NT2/D1 (cell line): ENCODE results near the gene SIGMAR1.
A peak's percentile ranks its signal among the peaks of the same experiment; 100 is the strongest.

Experiments
- DNase-seq: peaks from one replicate; pipeline ENCODE4 v3.0.0-alpha.2; 2011; ENCODE audit warnings: low read depth, low spot score
- H3K27me3 ChIP-seq: 2 replicates; pipeline ENCODE4 v1.6.0; 2011; ENCODE audit warnings: mild to moderate bottlenecking; ENCODE audit not compliant: insufficient read length, insufficient read depth
- H3K36me3 ChIP-seq: 2 replicates; pipeline ENCODE4 v1.6.1; 2011; ENCODE audit warnings: mild to moderate bottlenecking, low read length, mixed read lengths; ENCODE audit not compliant: insufficient read depth, insufficient read length
- H3K4me1 ChIP-seq: 2 replicates; pipeline ENCODE4 v1.5.1; 2011; ENCODE audit not compliant: insufficient read depth, insufficient read length
- H3K4me3 ChIP-seq: 2 replicates; pipeline ENCODE4 v1.5.1; 2011; ENCODE audit warnings: low read depth; ENCODE audit not compliant: insufficient read length
- H3K9ac ChIP-seq: 2 replicates; pipeline ENCODE4 v1.6.0; 2011; ENCODE audit warnings: low read depth; ENCODE audit not compliant: insufficient read length
- H3K9me3 ChIP-seq: 2 replicates; pipeline ENCODE4 v1.5.1; 2011; ENCODE audit warnings: mild to moderate bottlenecking, low read length; ENCODE audit not compliant: insufficient read depth
- SUZ12 ChIP-seq: IDR thresholded peaks from 2 replicates; pipeline ENCODE4 v1.6.1; 2011; ENCODE audit not compliant: insufficient read length, insufficient read depth; ENCODE audit errors: extremely low read depth
- YY1 ChIP-seq: IDR thresholded peaks from 2 replicates; pipeline ENCODE4 v1.6.1; 2011; ENCODE audit not compliant: insufficient read length, insufficient read depth
- ZNF274 ChIP-seq: IDR thresholded peaks from 2 replicates; pipeline ENCODE4 v1.6.1; 2011; ENCODE audit warnings: mild to moderate bottlenecking, low read depth, low read length

The SIGMAR1 gene

DNA sequence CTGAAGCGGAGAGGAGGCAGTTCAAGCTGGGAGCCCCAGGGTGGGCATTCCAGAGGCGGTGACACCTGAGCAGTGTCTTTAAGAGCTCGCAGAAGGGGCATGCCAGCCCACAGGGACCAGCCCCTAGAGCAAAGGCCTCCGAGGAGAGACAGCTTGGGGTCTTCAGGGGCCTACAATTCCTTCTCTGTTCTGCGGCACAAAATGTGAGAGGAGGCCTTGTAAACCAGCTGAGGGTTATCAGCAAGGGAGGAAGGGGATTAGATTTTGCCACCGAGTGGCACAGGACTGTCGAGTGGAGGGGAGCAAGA lies 505 bp upstream of the SIGMAR1 start:
- peaks cover 15% of the 10 kb centered on the region for H3K4me1 ChIP-seq
- no peak for TF ChIP-seq YY1
- TF ChIP-seq ZNF274 = no peak
- no peak for TF ChIP-seq SUZ12
- peak overlapping the region; percentile 58 for H3K9ac ChIP-seq
- H3K36me3 ChIP-seq = peaks cover 18% of the 10 kb centered on the region
- no peak for DNase-seq
- no peaks in the 10 kb centered on the region for H3K9me3 ChIP-seq
- peak overlapping the region; percentile 94 for H3K4me3 ChIP-seq
- no peaks in the 10 kb centered on the region for H3K27me3 ChIP-seq

DNA sequence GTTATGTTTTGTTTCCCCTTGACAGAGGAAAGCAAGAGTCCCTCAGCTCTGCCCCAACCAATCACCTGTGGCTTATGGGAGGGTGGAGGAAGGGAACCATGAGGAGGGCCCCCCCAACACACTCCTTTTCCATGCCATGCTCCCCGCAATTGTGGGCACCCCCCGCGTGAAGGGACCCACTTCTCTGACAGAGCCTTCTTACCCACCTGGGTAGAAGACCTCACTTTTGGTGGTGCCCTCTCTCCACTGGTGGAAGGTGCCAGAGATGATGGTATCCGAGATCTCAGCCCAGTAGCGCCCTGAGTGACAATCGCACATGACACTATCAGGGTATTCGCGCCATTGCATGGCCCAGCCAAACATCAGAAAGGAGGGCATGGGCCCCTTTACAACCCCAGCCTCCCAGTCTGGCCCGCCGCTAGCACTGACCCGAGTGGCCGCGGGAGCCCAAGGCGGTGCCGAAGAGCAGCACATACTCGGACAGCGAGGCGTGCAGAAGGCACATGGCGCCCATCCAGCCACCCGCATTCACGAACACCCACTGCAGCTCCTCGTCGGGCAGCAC lies 714 bp downstream of the SIGMAR1 start:
- H3K9me3 ChIP-seq = no peaks in the 10 kb centered on the region
- H3K36me3 ChIP-seq = peaks cover 18% of the 10 kb centered on the region
- H3K4me1 ChIP-seq = peaks cover 15% of the 10 kb centered on the region
- H3K9ac ChIP-seq = peak overlapping the region; percentile 99
- DNase-seq = no peak
- no peak for TF ChIP-seq ZNF274
- no peak for TF ChIP-seq SUZ12
- no peak for TF ChIP-seq YY1
- no peaks in the 10 kb centered on the region for H3K27me3 ChIP-seq
- peak overlapping the region; percentile 94 for H3K4me3 ChIP-seq

DNA sequence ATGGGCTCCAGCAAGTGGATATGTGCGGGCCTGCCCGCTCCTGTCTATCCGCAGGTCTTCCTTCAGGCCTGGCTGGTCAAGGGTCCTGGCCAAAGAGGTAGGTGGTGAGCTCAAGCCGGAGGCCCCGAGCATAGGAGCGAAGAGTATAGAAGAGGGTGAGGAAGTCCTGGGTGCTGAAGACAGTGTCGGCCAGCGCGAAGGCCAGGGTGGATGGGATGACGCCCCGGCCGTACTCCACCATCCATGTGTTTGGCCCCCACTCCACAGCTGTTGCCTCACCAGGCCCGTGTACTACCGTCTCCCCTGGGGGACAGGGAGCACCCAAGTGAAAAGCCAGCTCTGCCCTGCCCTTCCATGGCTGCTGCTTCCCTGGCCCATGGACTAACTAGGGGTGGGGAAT lies 2.0 kb downstream of the SIGMAR1 start:
- Histone ChIP-seq H3K4me1 (peaks cover 15% of the 10 kb centered on the region), H3K4me3 (no peak overlapping the region), H3K9me3 (no peaks in the 10 kb centered on the region), H3K9ac (no peak overlapping the region), H3K36me3 (peaks cover 18% of the 10 kb centered on the region), H3K27me3 (peaks cover 11% of the 10 kb centered on the region)
- DNase-seq = no peak
- TF ChIP-seq YY1 = no peak
- no peak for TF ChIP-seq ZNF274
- TF ChIP-seq SUZ12 = no peak

DNA sequence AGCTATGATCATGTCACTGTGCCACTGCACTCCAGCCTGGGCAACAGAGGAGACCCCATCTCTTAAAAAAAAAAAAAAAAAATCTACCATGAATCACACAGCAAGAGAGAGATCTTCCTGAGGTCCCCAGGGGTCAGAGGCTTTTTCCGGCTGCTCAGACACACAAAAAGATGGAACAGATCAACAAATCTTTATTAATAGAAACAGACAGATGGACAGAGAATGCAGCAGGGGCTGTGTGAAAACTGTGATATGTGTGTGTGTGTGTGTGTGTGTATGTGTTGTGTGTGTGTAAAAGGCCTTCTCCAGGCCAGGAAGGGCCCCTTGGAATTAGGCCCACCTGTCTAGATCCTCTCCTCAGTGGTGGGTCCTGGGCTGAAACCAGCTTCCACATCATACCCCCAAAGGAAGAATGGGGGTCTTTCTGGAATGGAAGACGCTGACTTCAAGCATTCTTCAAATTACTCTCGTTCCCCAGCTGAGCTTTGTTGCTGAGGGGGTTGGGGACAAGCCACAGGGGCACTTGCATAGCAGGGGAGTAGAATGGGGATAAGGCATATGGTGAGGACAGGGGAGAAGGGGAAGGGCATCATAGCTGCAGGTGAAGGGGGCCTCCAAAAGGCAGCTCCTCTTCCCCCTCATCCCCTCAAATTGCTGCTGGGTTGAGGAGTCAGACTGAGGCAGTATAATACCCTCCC lies 2.9 kb downstream of the SIGMAR1 start:
- DNase-seq = no peak
- Histone ChIP-seq H3K27me3 (peaks cover 20% of the 10 kb centered on the region), H3K9me3 (no peaks in the 10 kb centered on the region), H3K36me3 (peaks cover 18% of the 10 kb centered on the region), H3K4me3 (no peak overlapping the region), H3K9ac (no peak overlapping the region), H3K4me1 (peaks cover 18% of the 10 kb centered on the region)
- TF ChIP-seq YY1 (no peak), SUZ12 (no peak), ZNF274 (no peak)

DNA sequence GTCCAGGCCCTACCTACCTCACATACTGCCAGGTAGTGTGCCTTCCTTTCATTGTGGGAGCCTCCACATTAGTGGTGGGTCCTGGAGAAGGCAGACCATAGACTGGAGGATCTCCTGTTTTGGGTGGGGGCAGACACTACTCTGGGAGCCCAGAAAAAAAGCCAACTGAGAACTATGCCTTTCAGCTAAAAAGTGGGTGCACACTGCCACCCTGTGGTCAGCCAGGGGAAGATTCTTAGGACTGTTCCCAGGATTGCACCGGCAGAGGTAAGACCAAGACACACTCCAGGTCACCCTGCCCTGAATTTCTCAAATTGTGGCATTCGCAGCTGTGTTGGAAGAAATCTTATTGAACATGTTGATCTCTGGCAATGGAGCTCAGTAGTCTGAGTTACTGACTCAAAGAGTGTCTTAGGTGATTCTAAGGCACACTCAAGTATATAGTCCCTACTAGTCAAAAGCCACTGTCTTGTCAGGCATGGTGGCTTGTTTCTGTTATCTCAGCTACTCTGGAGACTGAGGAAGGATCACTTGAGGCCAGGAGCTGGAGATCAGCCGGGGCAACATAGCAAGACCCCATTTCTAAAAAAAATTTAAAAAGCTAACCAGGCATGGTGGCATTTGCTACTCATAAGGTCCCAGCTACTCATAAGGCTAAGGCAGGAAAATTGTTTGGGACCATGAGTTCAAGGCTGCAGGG lies 3.6 kb downstream of the SIGMAR1 start:
- Histone ChIP-seq H3K9ac (no peak overlapping the region), H3K36me3 (peaks cover 18% of the 10 kb centered on the region), H3K27me3 (peaks cover 27% of the 10 kb centered on the region), H3K4me3 (no peak overlapping the region), H3K4me1 (peaks cover 18% of the 10 kb centered on the region), H3K9me3 (no peaks in the 10 kb centered on the region)
- TF ChIP-seq ZNF274 = no peak
- no peak for TF ChIP-seq SUZ12
- TF ChIP-seq YY1 = no peak
- peak; percentile 58 for DNase-seq

DNA sequence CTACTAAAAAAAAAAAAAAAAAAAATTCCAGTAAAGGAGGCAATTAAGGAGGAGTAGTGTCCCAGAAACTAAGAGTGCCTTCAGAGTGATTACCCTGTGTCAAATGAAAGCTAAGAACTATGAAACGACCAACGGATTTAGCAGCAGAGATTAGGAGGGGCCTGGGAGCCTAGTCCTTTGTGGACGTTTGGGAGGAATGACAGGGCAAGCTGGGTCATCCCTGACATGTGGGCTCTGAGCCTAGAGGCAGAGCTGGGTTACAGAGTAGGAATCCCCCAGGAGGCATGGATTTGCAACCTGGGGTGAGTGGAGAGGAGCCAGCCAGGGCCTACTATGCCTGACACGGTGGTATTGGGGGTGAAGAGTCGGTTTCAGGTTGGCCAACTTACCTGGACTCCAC lies 4.4 kb downstream of the SIGMAR1 start:
- no peak overlapping the region for H3K9ac ChIP-seq
- H3K9me3 ChIP-seq = no peaks in the 10 kb centered on the region
- H3K27me3 ChIP-seq = peaks cover 34% of the 10 kb centered on the region
- no peak overlapping the region for H3K4me3 ChIP-seq
- H3K4me1 ChIP-seq = peaks cover 18% of the 10 kb centered on the region
- H3K36me3 ChIP-seq = peaks cover 18% of the 10 kb centered on the region
- DNase-seq = no peak
- TF ChIP-seq YY1 (no peak), ZNF274 (no peak), SUZ12 (no peak)

DNA sequence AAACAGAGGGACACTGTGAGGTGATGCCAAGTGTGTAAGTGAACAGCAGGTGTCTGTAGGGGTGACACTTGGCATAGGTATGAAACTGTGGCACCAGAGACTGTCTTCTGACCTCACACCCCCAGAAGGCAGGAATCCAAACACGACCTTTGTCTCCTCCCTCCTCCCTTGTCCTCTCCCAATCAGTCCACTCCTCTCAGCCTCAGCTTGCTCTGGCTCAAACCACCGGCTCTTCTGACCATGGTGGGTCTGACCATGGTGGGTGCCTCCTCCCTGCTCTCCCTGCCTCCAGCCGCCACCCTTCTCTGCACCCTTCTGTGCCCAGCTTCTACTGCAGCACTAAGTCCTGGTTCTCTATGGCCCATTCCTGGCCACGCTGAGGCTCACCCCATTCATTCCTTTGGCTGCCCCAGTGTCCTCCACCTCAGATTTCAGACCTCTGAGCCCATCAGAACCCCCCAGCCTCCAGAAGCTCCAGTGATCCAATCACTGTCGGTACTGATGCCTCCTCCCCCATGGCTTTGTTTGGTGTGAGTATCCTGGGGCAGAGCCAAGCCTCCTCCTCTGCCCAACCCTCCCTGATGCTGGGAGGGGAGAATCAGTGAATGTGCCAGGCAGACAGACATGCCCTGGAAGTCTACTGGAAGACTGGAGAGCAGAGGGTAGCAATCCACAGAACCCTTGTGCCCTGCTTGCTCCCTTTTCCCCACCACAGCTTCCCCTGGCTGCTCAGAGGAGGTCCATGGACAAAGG lies 7.0 kb downstream of the SIGMAR1 start:
- DNase-seq = no peak
- H3K9me3 ChIP-seq = no peaks in the 10 kb centered on the region
- no peak overlapping the region for H3K9ac ChIP-seq
- H3K36me3 ChIP-seq = peaks cover 13% of the 10 kb centered on the region
- peaks cover 60% of the 10 kb centered on the region for H3K27me3 ChIP-seq
- H3K4me1 ChIP-seq = peaks cover 14% of the 10 kb centered on the region
- TF ChIP-seq SUZ12 (no peak), YY1 (no peak), ZNF274 (no peak)
- H3K4me3 ChIP-seq = no peak overlapping the region
